Measurements from ENCODE around the gene LRRC45. TPM values are rescaled to one million over a fixed set of nuclear protein-coding genes. Genes with fewer than 3 reads are reported as not detected.

The LRRC45 gene
- total RNA-seq, 4 donors from 2014 or later, result 15.3 to 33.0 (median 18.9) TPM

- WGBS, 2 donors, result 87 to 90% methylated on average over 17 of the region's 17 CpGs
- Histone ChIP-seq H3K9me3 (no peaks in the 10 kb centered on the region), H3K4me3 (replicated peaks in 1 of 3) (no peak overlapping the region), H3K4me1 (peaks cover 6 to 7% of the 10 kb centered on the region in 2 donors), H3K27ac (no peak overlapping the region), H3K36me3 (no peaks in the 10 kb centered on the region), H3K27me3 (no peaks in the 10 kb centered on the region)
- TF ChIP-seq CTCF (IDR thresholded peaks at IDR 0.05), result no peak
- no peak for TF ChIP-seq POLR2A (IDR thresholded peaks at IDR 0.05)
- intact Hi-C loops (cut with DNase I), result no loop called here
- no peak for DNase-seq
Observed at GRCh38 chr17:82041144-82041814, 18.2 kb downstream of the LRRC45 start.

GRCh38 chr17:82042649-82043048 lies 19.5 kb downstream of the LRRC45 start:
- Histone ChIP-seq H3K27me3 (no peaks in the 10 kb centered on the region), H3K4me3 (replicated peaks in 1 of 3) (no peak overlapping the region), H3K27ac (no peak overlapping the region), H3K4me1 (no peaks in the 10 kb centered on the region), H3K9me3 (no peaks in the 10 kb centered on the region), H3K36me3 (no peaks in the 10 kb centered on the region)
- DNase-seq, result no peak
- no peak for TF ChIP-seq POLR2A (IDR thresholded peaks at IDR 0.05)
- TF ChIP-seq CTCF (IDR thresholded peaks at IDR 0.05), result no peak
- intact Hi-C loops (cut with DNase I), result no loop called here
- 82 to 93% methylated on average over 3 to 7 of the region's 9 CpGs for WGBS, 2 donors

GRCh38 chr17:82043507-82043906 lies 20.4 kb downstream of the LRRC45 start:
- H3K27me3 ChIP-seq, result no peaks in the 10 kb centered on the region
- H3K36me3 ChIP-seq, result no peaks in the 10 kb centered on the region
- no peak for DNase-seq
- 68 to 71% methylated on average over 6 to 12 of the region's 16 CpGs for WGBS, 2 donors
- no peaks in the 10 kb centered on the region for H3K9me3 ChIP-seq
- no peak for TF ChIP-seq CTCF (IDR thresholded peaks at IDR 0.05)
- no peak for TF ChIP-seq POLR2A (IDR thresholded peaks at IDR 0.05)
- no peak overlapping the region for H3K27ac ChIP-seq
- H3K4me1 ChIP-seq, result no peaks in the 10 kb centered on the region
- intact Hi-C loops (cut with DNase I), result no loop called here
- H3K4me3 ChIP-seq (replicated peaks in 1 of 3), result no peak overlapping the region

- Histone ChIP-seq H3K36me3 (peaks cover 4 to 8% of the 10 kb centered on the region in 2 donors), H3K4me3 (replicated peaks in 1 of 3) (no peak overlapping the region), H3K9me3 (no peaks in the 10 kb centered on the region), H3K4me1 (peaks cover 6 to 9% of the 10 kb centered on the region in 2 donors), H3K27ac (no peak overlapping the region), H3K27me3 (no peaks in the 10 kb centered on the region)
- no peak for DNase-seq
- WGBS, 2 donors, result 82 to 87% methylated on average over 4 to 13 of the region's 14 CpGs
- no peak for TF ChIP-seq POLR2A (IDR thresholded peaks at IDR 0.05)
- no peak for TF ChIP-seq CTCF (IDR thresholded peaks at IDR 0.05)
- intact Hi-C loops (cut with DNase I), result no loop called here
Observed at GRCh38 chr17:82045936-82046484, 22.9 kb downstream of the LRRC45 start.

GRCh38 chr17:82046903-82047302 lies 23.8 kb downstream of the LRRC45 start:
- Histone ChIP-seq H3K27me3 (no peaks in the 10 kb centered on the region), H3K4me1 (peaks cover 6 to 10% of the 10 kb centered on the region in 2 donors), H3K36me3 (peaks cover 4 to 8% of the 10 kb centered on the region in 2 donors), H3K9me3 (no peaks in the 10 kb centered on the region), H3K27ac (no peak overlapping the region), H3K4me3 (replicated peaks in 1 of 3) (no peak overlapping the region)
- WGBS, 2 donors, result 95 to 96% methylated on average over 21 of the region's 21 CpGs
- TF ChIP-seq POLR2A (IDR thresholded peaks at IDR 0.05) (no peak), CTCF (IDR thresholded peaks at IDR 0.05) (no peak)
- DNase-seq, result no peak
- intact Hi-C loops (cut with DNase I), result no loop called here
